ENCODE data around the gene ACAD9.

ACAD9 gene

GRCh38 chr3:128942161-128942952 lies 62.9 kb downstream of the ACAD9 start:
- H3K36me3 ChIP-seq (ENCODE audit: insufficient read depth, insufficient read length, low read length) = no peaks in the 10 kb centered on the region

GRCh38 chr3:128945041-128945877 lies 65.8 kb downstream of the ACAD9 start:
- Histone ChIP-seq H3K4me3 (ENCODE audit: insufficient read length, low read depth) (no peak overlapping the region), H3K9ac (ENCODE audit: insufficient read length, low read depth) (no peak overlapping the region), H3K36me3 (ENCODE audit: insufficient read depth, insufficient read length, low read length) (no peaks in the 10 kb centered on the region), H3K27me3 (ENCODE audit: insufficient read depth, insufficient read length) (no peaks in the 10 kb centered on the region), H3K4me1 (ENCODE audit: insufficient read depth, insufficient read length) (no peaks in the 10 kb centered on the region), H3K9me3 (ENCODE audit: insufficient read depth, low read length) (no peaks in the 10 kb centered on the region)
- no peak for DNase-seq (ENCODE audit: low read depth, low spot score)
- no peak for TF ChIP-seq YY1 (IDR thresholded peaks at IDR 0.05; ENCODE audit: insufficient read depth, insufficient read length)
- no peak for TF ChIP-seq ZNF274 (IDR thresholded peaks at IDR 0.05; ENCODE audit: low read depth, low read length)
- no peak for TF ChIP-seq SUZ12 (IDR thresholded peaks at IDR 0.05; ENCODE audit: extremely low read depth, insufficient read depth, insufficient read length)

More at GRCh38 chr3:128942161-128942952, 62.9 kb downstream of the ACAD9 start:
- TF ChIP-seq SUZ12 (IDR thresholded peaks at IDR 0.05; ENCODE audit: extremely low read depth, insufficient read depth, insufficient read length) = no peak
- no peak for TF ChIP-seq YY1 (IDR thresholded peaks at IDR 0.05; ENCODE audit: insufficient read depth, insufficient read length)
- TF ChIP-seq ZNF274 (IDR thresholded peaks at IDR 0.05; ENCODE audit: low read depth, low read length) = no peak
- Histone ChIP-seq H3K9ac (ENCODE audit: insufficient read length, low read depth) (no peak overlapping the region), H3K4me3 (ENCODE audit: insufficient read length, low read depth) (no peak overlapping the region), H3K4me1 (ENCODE audit: insufficient read depth, insufficient read length) (no peaks in the 10 kb centered on the region), H3K9me3 (ENCODE audit: insufficient read depth, low read length) (no peaks in the 10 kb centered on the region), H3K27me3 (ENCODE audit: insufficient read depth, insufficient read length) (no peaks in the 10 kb centered on the region)
- no peak for DNase-seq (ENCODE audit: low read depth, low spot score)

- no peak overlapping the region for H3K9ac ChIP-seq (ENCODE audit: insufficient read length, low read depth)
- H3K9me3 ChIP-seq (ENCODE audit: insufficient read depth, low read length) = no peaks in the 10 kb centered on the region
- peaks cover 2% of the 10 kb centered on the region for H3K4me1 ChIP-seq (ENCODE audit: insufficient read depth, insufficient read length)
- TF ChIP-seq ZNF274 (IDR thresholded peaks at IDR 0.05; ENCODE audit: low read depth, low read length) (no peak), SUZ12 (IDR thresholded peaks at IDR 0.05; ENCODE audit: extremely low read depth, insufficient read depth, insufficient read length) (no peak), YY1 (IDR thresholded peaks at IDR 0.05; ENCODE audit: insufficient read depth, insufficient read length) (no peak)
- H3K4me3 ChIP-seq (ENCODE audit: insufficient read length, low read depth) = no peak overlapping the region
- no peaks in the 10 kb centered on the region for H3K36me3 ChIP-seq (ENCODE audit: insufficient read depth, insufficient read length, low read length)
- no peak for DNase-seq (ENCODE audit: low read depth, low spot score)
- no peaks in the 10 kb centered on the region for H3K27me3 ChIP-seq (ENCODE audit: insufficient read depth, insufficient read length)
These were observed 66.4 kb downstream of the ACAD9 start for GRCh38 chr3:128945878-128946175.

GRCh38 chr3:128946411-128946810 lies 67.0 kb downstream of the ACAD9 start:
- Histone ChIP-seq H3K4me3 (ENCODE audit: insufficient read length, low read depth) (no peak overlapping the region), H3K36me3 (ENCODE audit: insufficient read depth, insufficient read length, low read length) (no peaks in the 10 kb centered on the region), H3K4me1 (ENCODE audit: insufficient read depth, insufficient read length) (peaks cover 2% of the 10 kb centered on the region), H3K27me3 (ENCODE audit: insufficient read depth, insufficient read length) (no peaks in the 10 kb centered on the region), H3K9ac (ENCODE audit: insufficient read length, low read depth) (no peak overlapping the region), H3K9me3 (ENCODE audit: insufficient read depth, low read length) (no peaks in the 10 kb centered on the region)
- DNase-seq (ENCODE audit: low read depth, low spot score) = no peak
- no peak for TF ChIP-seq ZNF274 (IDR thresholded peaks at IDR 0.05; ENCODE audit: low read depth, low read length)
- TF ChIP-seq YY1 (IDR thresholded peaks at IDR 0.05; ENCODE audit: insufficient read depth, insufficient read length) = no peak

- Histone ChIP-seq H3K4me1 (ENCODE audit: insufficient read depth, insufficient read length) (peaks cover 2% of the 10 kb centered on the region), H3K9me3 (ENCODE audit: insufficient read depth, low read length) (peaks cover 8% of the 10 kb centered on the region; the same call in 1 of the 2 replicates), H3K27me3 (ENCODE audit: insufficient read depth, insufficient read length) (no peaks in the 10 kb centered on the region), H3K9ac (ENCODE audit: insufficient read length, low read depth) (no peak overlapping the region), H3K36me3 (ENCODE audit: insufficient read depth, insufficient read length, low read length) (no peaks in the 10 kb centered on the region), H3K4me3 (ENCODE audit: insufficient read length, low read depth) (no peak overlapping the region)
- TF ChIP-seq YY1 (IDR thresholded peaks at IDR 0.05; ENCODE audit: insufficient read depth, insufficient read length) (no peak), ZNF274 (IDR thresholded peaks at IDR 0.05; ENCODE audit: low read depth, low read length) (no peak), SUZ12 (IDR thresholded peaks at IDR 0.05; ENCODE audit: extremely low read depth, insufficient read depth, insufficient read length) (no peak)
- no peak for DNase-seq (ENCODE audit: low read depth, low spot score)
These were observed 69.7 kb downstream of the ACAD9 start for GRCh38 chr3:128949158-128949557.

- Histone ChIP-seq H3K36me3 (ENCODE audit: insufficient read depth, insufficient read length, low read length) (no peaks in the 10 kb centered on the region), H3K4me1 (ENCODE audit: insufficient read depth, insufficient read length) (peaks cover 2% of the 10 kb centered on the region), H3K4me3 (ENCODE audit: insufficient read length, low read depth) (no peak overlapping the region), H3K27me3 (ENCODE audit: insufficient read depth, insufficient read length) (no peaks in the 10 kb centered on the region), H3K9ac (ENCODE audit: insufficient read length, low read depth) (no peak overlapping the region), H3K9me3 (ENCODE audit: insufficient read depth, low read length) (peaks cover 8% of the 10 kb centered on the region; the same call in 1 of the 2 replicates)
- no peak for TF ChIP-seq ZNF274 (IDR thresholded peaks at IDR 0.05; ENCODE audit: low read depth, low read length)
- TF ChIP-seq YY1 (IDR thresholded peaks at IDR 0.05; ENCODE audit: insufficient read depth, insufficient read length) = no peak
- no peak for TF ChIP-seq SUZ12 (IDR thresholded peaks at IDR 0.05; ENCODE audit: extremely low read depth, insufficient read depth, insufficient read length)
- peak; percentile 16 for DNase-seq (ENCODE audit: low read depth, low spot score)
These were observed 71.0 kb downstream of the ACAD9 start for GRCh38 chr3:128950223-128950938.
